Spleen (tissue), 11 donors: Measurements from ENCODE around the gene CRMP1. TPM values are rescaled to one million over a fixed set of nuclear protein-coding genes. Genes with fewer than 3 reads are reported as not detected.

ENCODE experiments used
- DNase-seq: peaks from one replicate; pipeline ENCODE4 v3.0.0-alpha.2; 2020
- H3K27ac ChIP-seq, 8 donors: fragments of 200-600 bp; sonication (generic) in 7 of 8; 1 replicate in 4 of 8; 2 replicates in 4 of 8; pipeline versions ENCODE4 v1.5.0 to v1.8.0; 2016 to 2021; ENCODE audit warnings: inconsistent platforms in 4 of 8, mild to moderate bottlenecking in 4 of 8, moderate library complexity in 1 of 8
- H3K27me3 ChIP-seq, 7 donors: fragments of 200-600 bp; sonication (generic) in 6 of 7; replicated peaks in 1 of 7; 1 replicate in 4 of 7; 2 replicates in 3 of 7; pipeline versions ENCODE4 v1.5.0 to v1.8.0; 2016 to 2021; ENCODE audit warnings: inconsistent platforms in 3 of 7, mild to moderate bottlenecking in 1 of 7
- H3K36me3 ChIP-seq, 6 donors: fragments of 200-600 bp; sonication (generic) in 5 of 6; 1 replicate in 4 of 6; 2 replicates in 2 of 6; pipeline versions ENCODE4 v1.5.0 to v1.8.0; 2016 to 2021; ENCODE audit warnings: inconsistent platforms in 2 of 6
- H3K4me1 ChIP-seq, 6 donors: fragments of 200-600 bp; sonication (generic) in 5 of 6; 1 replicate in 3 of 6; 2 replicates in 3 of 6; pipeline versions ENCODE4 v1.5.0 to v1.8.0; 2016 to 2021; ENCODE audit warnings: inconsistent platforms in 3 of 6
- H3K4me3 ChIP-seq, 8 donors: fragments of 200-600 bp; sonication (generic) in 7 of 8; 1 replicate in 4 of 8; 2 replicates in 4 of 8; pipeline versions ENCODE4 v1.5.0 to v1.8.0; 2016 to 2021; ENCODE audit warnings: inconsistent platforms in 4 of 8, mild to moderate bottlenecking in 4 of 8, moderate library complexity in 2 of 8
- H3K9me3 ChIP-seq, 8 donors: fragments of 200-600 bp; sonication (generic) in 7 of 8; 1 replicate in 4 of 8; 2 replicates in 4 of 8; pipeline versions ENCODE4 v1.5.0 to v1.8.0; 2016 to 2021; ENCODE audit warnings: inconsistent platforms in 4 of 8
- CTCF ChIP-seq, 11 experiments: fragments of 200-600 bp in 7 of 11; fragments of 450-650 bp in 4 of 11; sonication (generic) in 4 of 11; IDR thresholded peaks in 8 of 11; conservative IDR thresholded peaks in 3 of 11; 1 replicate in 7 of 11; 2 replicates in 4 of 11; pipeline versions ENCODE4 v1.4.0 to v1.8.0; 2016 to 2021; ENCODE audit warnings: antibody characterized with exemption in 11 of 11, inconsistent platforms in 4 of 11, mild to moderate bottlenecking in 1 of 11
- POLR2A ChIP-seq, 3 donors: fragments of 450-650 bp; IDR thresholded peaks; one replicate each; pipeline ENCODE4 v1.5.1; 2017; ENCODE audit warnings: antibody characterized with exemption in 3 of 3, mild to moderate bottlenecking in 1 of 3
- POLR2AphosphoS5 ChIP-seq, 3 donors: sonication (generic); formaldehyde crosslinking; IDR thresholded peaks; one replicate each; pipeline ENCODE4 v1.5.1; 2017; ENCODE audit warnings: antibody characterized with exemption in 3 of 3
- WGBS, 5 donors: extraction: QIAGEN DNeasy Blood & Tissue Kit in 3 of 5; methylation state at CpG; one replicate each; pipeline versions ENCODE4 v1.1.5 to v1.1.7; 2013 to 2018; 5-methylcytosine and 5-hydroxymethylcytosine counted together
- intact Hi-C: fragments of 100-400 bp; cut with DNase I; formaldehyde crosslinking; loops from one replicate; pipeline ENCODE4 v1.15.0; 2023; ENCODE audit warnings: low total_unique reads
- polyA plus RNA-seq, 3 donors: library from polyadenylated mRNA; stranded (reverse); fragments of 200-250 nt; gene quantifications; one replicate each; pipeline ENCODE4 v1.2.1, GENCODE V29; 2013
- total RNA-seq, 7 donors: library from RNA; depleted of rRNA in 3 of 7; stranded (reverse); fragments of >200 nt in 3 of 7; fragmentation: NEBNext Ultra II Directional in 4 of 7; extraction: Animal tissue kit (Norgen Biotek cat#: 25700) in 4 of 7; gene quantifications; one replicate each; pipeline versions ENCODE4 v1.1.0 to v1.2.1, GENCODE V29; 2016 to 2021
- donor health status: healthy with polysubstance abuse.
- donor health status: DM: no; HTN: no; CAD: no; lungs with moderate emphysema.
- donor health status: DM: no; HTN: no; CAD: no.
- donor health status: Bipolar disorder and iron deficiency.
- donor health status: healthy.
- donor health status: DM: no; HTN: no; CAD: no.
- donor health status: DM: yes; HTN: yes; CAD: no.

Gene CRMP1
- total and polyA plus RNA-seq, 10 donors, result 0.03 to 2.3 (median 0.85) TPM; not detected in 1

- TF ChIP-seq POLR2AphosphoS5 (IDR thresholded peaks at IDR 0.05), result no peak
- TF ChIP-seq CTCF (IDR thresholded peaks at IDR 0.05 in 8 of 11, conservative IDR thresholded peaks at IDR 0.05 in 3 of 11), result no peak
- no peak for TF ChIP-seq POLR2A (IDR thresholded peaks at IDR 0.05)
- Histone ChIP-seq H3K27ac (no peak overlapping the region), H3K4me3 (no peak overlapping the region), H3K4me1 (peaks cover 0 to 3% (median 0%) of the 10 kb centered on the region in 6 donors), H3K36me3 (no peaks in the 10 kb centered on the region), H3K9me3 (peaks cover 0 to 52% (median 23%) of the 10 kb centered on the region in 8 donors), H3K27me3 (peaks cover 0 to 29% (median 5%) of the 10 kb centered on the region in 7 donors)
- intact Hi-C loops, result no loop called here
- no peak for DNase-seq
- WGBS, 5 donors, result 26 to 43% (median 31%) methylated on average over 3 of the region's 3 CpGs
Measured at GRCh38 chr4:5908876-5909427, 16.1 kb upstream of the CRMP1 start.

GRCh38 chr4:5906191-5906590 lies 13.3 kb upstream of the CRMP1 start:
- Histone ChIP-seq H3K27me3 (peaks cover 0 to 51% (median 5%) of the 10 kb centered on the region in 7 donors), H3K36me3 (no peaks in the 10 kb centered on the region), H3K4me3 (no peak overlapping the region), H3K9me3 (peaks cover 0 to 44% (median 23%) of the 10 kb centered on the region in 8 donors), H3K4me1 (peaks cover 0 to 3% (median 0%) of the 10 kb centered on the region in 6 donors), H3K27ac (no peak overlapping the region)
- 22 to 40% (median 22%) methylated on average over 5 of the region's 5 CpGs for WGBS, 5 donors
- no peak for DNase-seq
- intact Hi-C loops, result no loop called here
- TF ChIP-seq CTCF (IDR thresholded peaks at IDR 0.05 in 8 of 11, conservative IDR thresholded peaks at IDR 0.05 in 3 of 11) (no peak), POLR2A (IDR thresholded peaks at IDR 0.05) (no peak), POLR2AphosphoS5 (IDR thresholded peaks at IDR 0.05) (no peak)

DNA sequence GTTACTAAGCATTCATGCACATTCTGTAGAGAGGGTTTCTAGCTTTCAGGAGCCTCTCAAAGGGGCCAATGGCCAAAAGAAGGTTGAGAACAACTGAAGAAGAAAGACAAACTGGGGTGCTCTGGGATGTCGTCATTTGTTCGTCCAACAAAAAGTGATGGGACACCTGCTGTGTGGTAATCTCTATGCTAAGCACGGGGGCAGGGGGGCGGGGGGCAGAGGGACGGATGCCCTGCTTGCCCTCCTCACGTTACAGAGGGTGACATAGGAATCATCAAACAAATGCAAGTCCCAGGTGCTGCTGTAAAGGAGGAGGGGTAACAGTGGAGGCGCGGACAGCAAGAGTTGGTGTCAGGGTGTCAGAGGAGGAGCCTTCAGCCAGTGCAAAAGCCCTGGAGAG lies 12.8 kb upstream of the CRMP1 start:
- TF ChIP-seq POLR2A (IDR thresholded peaks at IDR 0.05) (no peak), POLR2AphosphoS5 (IDR thresholded peaks at IDR 0.05) (no peak), CTCF (IDR thresholded peaks at IDR 0.05 in 8 of 11, conservative IDR thresholded peaks at IDR 0.05 in 3 of 11) (no peak)
- Histone ChIP-seq H3K9me3 (peaks cover 0 to 41% (median 23%) of the 10 kb centered on the region in 8 donors), H3K4me3 (no peak overlapping the region), H3K36me3 (no peaks in the 10 kb centered on the region), H3K4me1 (peaks cover 0 to 3% (median 0%) of the 10 kb centered on the region in 6 donors), H3K27ac (no peak overlapping the region), H3K27me3 (peaks cover 0 to 53% (median 5%) of the 10 kb centered on the region in 7 donors)
- WGBS, 5 donors, result 11 to 20% (median 15%) methylated on average over 8 of the region's 8 CpGs
- DNase-seq, result no peak
- intact Hi-C loops, result no loop called here

GRCh38 chr4:5900844-5901243 lies 8.0 kb upstream of the CRMP1 start:
- no peak for DNase-seq
- peaks cover 0 to 75% (median 5%) of the 10 kb centered on the region in 7 donors for H3K27me3 ChIP-seq
- WGBS, 5 donors, result 75 to 93% (median 79%) methylated on average over 5 of the region's 5 CpGs
- intact Hi-C loops, result no loop called here
- H3K4me3 ChIP-seq, result no peak overlapping the region
- peaks cover 0 to 20% (median 0%) of the 10 kb centered on the region in 8 donors for H3K9me3 ChIP-seq
- no peaks in the 10 kb centered on the region for H3K4me1 ChIP-seq
- no peaks in the 10 kb centered on the region for H3K36me3 ChIP-seq
- H3K27ac ChIP-seq, result no peak overlapping the region
- TF ChIP-seq POLR2A (IDR thresholded peaks at IDR 0.05), result no peak
- TF ChIP-seq POLR2AphosphoS5 (IDR thresholded peaks at IDR 0.05), result no peak
- no peak for TF ChIP-seq CTCF (IDR thresholded peaks at IDR 0.05 in 8 of 11, conservative IDR thresholded peaks at IDR 0.05 in 3 of 11)
